Retinal pigment epithelial cell (primary cell): Measurements from ENCODE around the gene CACNA1C.

ENCODE experiments used
- DNase-seq: peaks from one replicate; pipeline ENCODE4 v3.0.0-alpha.2; 2010; ENCODE audit warnings: low read depth
- H3K4me3 ChIP-seq: 2 replicates; pipeline ENCODE4 v1.5.1; 2011; ENCODE audit warnings: mild to moderate bottlenecking, low read length, control low read depth, moderate library complexity
- TF ChIP-seq, protein P1 (sequence below): conservative IDR thresholded peaks from 2 replicates; pipeline ENCODE4 v1.5.1; 2011; ENCODE audit warnings: low read depth, low read length, control low read depth, inconsistent platforms

CACNA1C gene

DNA sequence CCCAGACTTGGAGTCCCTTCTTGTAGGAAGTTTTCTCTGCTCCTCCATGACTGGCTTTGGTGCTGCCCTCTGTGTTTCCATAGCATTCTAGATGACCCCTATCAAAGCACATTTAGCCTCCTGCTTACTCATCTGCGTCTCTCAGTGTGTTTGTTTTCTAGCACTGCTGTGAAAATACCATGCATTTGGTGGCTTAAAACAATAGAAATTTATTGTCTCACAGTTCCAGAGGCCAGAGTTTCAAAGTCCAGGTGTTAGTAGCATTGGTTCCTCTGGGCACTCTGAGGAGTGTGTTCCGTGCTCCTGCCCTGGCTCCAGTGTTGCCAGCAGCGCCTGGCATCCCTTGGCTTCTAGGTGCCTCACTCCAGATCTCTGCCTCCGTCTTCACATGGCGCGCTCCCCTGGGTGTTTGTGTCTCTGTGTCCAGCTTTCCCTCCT lies 86.1 kb downstream of the CACNA1C start:
- H3K4me3 ChIP-seq, result no peak overlapping the region
- no peak for DNase-seq
- TF ChIP-seq, protein P1, sequence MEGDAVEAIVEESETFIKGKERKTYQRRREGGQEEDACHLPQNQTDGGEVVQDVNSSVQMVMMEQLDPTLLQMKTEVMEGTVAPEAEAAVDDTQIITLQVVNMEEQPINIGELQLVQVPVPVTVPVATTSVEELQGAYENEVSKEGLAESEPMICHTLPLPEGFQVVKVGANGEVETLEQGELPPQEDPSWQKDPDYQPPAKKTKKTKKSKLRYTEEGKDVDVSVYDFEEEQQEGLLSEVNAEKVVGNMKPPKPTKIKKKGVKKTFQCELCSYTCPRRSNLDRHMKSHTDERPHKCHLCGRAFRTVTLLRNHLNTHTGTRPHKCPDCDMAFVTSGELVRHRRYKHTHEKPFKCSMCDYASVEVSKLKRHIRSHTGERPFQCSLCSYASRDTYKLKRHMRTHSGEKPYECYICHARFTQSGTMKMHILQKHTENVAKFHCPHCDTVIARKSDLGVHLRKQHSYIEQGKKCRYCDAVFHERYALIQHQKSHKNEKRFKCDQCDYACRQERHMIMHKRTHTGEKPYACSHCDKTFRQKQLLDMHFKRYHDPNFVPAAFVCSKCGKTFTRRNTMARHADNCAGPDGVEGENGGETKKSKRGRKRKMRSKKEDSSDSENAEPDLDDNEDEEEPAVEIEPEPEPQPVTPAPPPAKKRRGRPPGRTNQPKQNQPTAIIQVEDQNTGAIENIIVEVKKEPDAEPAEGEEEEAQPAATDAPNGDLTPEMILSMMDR, result no peak

DNA sequence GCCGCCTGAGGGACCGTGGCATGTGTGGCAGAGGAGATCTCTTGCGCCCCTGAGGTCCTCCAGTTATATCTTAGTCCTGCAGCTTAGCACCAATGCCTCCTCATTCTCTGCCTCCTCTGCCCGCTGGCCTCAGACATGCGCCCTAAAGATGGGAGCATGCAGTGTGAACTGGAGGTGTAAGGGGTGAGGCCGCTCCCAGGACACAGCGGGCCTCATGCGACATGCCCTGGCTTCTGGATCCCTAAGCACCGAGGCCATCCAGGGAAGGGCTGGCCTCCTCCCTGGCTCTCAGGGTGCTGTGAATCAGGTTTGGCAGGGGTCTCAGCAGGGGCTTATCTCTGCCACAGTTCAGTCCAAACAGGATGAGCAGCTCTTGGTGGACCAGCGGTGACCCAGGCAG lies 86.9 kb downstream of the CACNA1C start:
- TF ChIP-seq, protein P1, result no peak
- no peak overlapping the region for H3K4me3 ChIP-seq
- DNase-seq, result no peak

DNA sequence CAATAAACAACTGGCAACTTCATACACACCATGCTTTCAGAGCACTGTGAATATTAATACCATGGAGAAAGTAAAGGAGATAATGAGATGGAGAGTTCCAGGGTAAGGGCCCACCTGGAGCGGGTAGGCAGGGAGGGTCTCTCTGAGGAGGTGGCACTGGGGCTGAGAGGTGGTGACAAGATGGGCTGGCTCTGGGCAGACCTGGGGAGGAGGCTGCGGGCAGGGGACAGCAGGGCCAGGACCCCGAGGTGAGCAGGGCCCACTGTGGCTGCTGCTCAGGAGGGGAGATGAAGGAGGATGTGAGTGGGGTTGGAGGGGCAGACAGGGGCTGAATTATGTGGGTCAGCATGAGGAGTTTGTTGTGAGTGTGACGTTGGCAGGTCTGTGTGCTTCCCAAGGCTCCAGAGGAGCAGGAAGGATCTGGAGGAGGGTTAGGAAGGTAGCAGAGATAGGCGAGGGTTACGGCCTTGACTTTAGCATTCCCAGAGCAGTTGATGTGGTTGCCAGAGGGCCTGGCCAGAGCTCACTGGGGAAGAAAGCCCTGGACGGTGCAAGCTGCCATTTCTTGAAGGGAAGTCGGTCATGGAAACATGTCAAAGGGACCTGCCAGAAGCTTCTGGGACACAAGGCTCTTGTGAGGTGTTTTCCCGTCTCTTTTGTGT lies 88.2 kb downstream of the CACNA1C start:
- no peak for DNase-seq
- TF ChIP-seq, protein P1, result no peak
- H3K4me3 ChIP-seq, result no peak overlapping the region

DNA sequence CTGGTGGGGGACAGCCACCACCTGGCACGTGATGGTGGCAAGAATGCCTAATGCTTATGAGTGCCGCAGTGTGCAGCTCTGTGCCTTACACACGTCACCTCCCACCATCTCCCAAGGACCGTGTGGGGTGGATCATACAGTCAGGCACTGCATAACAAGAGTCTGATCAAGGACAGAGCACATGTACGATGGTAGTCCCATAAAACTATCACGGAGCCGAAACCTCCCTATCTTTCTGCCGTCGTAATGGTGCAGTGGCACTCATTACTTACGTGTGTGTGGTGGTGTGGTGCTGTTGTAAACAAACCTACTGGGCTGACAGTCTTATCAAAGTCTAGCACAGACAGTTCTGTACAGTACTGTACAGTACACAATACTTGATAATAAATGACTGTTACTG lies 89.3 kb downstream of the CACNA1C start:
- DNase-seq, result no peak
- no peak overlapping the region for H3K4me3 ChIP-seq
- TF ChIP-seq, protein P1, result no peak

DNA sequence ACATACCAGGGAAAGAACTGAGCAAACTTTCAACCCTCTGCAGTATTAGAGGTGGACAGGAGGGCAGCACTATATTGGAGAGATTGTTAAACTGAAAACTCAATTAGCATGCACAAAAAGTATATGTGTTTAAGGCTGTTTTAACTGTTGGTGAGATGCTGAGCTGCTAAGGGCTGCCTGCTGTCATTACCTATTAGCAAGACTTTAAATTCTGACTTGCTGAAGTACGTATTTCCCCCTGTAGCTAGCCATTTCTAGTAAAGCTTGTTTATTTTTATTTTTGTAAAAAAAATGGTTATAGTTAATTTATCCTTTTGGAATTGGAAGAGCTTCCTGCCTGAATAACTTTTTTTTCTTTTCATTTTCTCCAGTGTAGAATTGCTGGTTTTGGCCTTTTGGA lies 92.2 kb downstream of the CACNA1C start:
- H3K4me3 ChIP-seq, result no peak overlapping the region
- TF ChIP-seq, protein P1, result no peak
- DNase-seq, result no peak

DNA sequence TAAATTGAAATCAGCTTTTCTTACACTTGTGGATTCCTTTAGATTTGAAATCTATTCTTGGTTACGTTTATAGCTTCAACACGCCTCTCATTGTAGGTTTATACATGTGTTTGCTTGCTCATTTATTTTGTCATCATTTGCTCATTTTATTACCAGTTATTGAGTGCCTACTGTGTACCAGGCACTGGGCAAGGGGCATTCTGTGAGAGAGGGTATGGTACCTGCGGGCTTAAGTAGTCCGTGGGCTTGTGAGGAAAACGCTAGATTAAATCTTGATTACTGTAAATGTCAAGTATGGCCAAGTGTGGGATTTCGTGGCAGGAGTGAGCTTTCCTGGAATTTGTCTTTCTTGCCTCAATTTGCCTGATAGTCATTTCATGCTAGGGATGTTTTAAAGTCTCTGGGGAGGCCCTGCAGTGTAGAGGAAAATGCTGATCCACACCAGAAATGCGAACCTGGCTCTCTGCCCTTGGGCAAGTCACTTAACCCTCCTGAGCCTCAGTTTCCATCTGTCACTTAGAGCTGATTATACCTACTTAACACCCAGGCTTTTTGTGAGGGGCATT lies 92.7 kb downstream of the CACNA1C start:
- DNase-seq, result no peak
- TF ChIP-seq, protein P1, result no peak

DNA sequence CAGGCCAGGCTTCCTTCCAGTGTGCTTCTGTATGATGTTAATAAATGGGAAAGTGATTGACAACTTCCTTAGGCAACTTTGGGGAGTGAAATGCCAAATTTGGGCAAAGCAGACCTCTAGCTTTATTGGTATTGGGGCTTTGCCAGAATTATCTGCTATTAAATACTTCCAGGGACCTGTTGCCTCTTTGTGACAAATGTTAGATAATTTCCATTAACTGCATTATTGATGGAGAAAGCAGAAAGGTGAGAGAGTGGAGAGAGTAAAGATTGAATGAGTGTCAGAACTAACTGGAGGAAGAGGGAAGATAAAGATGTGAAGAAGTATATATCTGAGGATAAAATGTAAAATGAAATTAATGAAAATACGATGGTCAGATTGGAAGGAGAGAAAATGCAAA lies 94.5 kb downstream of the CACNA1C start:
- DNase-seq, result no peak
- TF ChIP-seq, protein P1, result no peak
- no peak overlapping the region for H3K4me3 ChIP-seq

More for the DNA sequence above, 92.7 kb downstream of the CACNA1C start:
- no peak overlapping the region for H3K4me3 ChIP-seq
